Measurements from ENCODE around the gene NTSR1. TPM values are rescaled to one million over a fixed set of nuclear protein-coding genes. Genes with fewer than 3 reads are reported as not detected.

Gene NTSR1
- total and polyA plus RNA-seq, 2 experiments from 2014 or later: not detected

DNA sequence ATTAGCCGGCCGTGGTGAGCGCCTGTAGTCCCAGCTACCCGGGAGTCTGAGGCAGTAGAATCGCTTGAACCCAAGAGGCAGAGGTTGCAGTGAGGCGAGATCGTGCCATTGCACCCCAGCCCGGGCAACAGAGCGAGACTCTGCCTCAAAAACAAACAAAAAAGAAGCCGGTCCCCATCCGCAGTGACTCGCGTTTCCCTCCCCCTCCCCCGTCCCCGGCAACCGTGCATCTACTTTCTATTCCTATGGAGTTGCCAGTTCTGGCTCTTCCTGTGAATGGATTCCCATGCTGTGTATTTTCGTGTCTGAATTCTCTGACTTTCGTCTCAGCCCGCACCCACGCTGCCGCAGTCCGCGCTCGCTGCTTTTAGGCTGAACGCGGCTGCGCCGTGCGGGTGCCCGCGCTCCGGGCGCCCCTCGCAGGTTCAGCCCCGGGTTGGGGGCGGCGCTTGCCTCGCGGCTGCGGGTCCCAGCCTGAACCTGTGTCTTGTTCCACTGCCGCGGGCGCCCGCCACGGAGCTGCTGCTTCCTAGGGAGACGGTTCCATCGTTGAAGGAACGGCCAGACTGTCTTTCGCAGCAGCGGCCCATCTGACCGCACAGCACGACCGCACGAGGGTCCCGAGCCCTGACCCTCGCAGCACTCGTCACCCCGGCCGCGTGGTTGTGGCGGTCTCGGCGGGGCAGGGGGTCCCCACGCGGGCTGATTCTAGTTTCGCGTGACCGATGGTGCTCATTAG, 86.6 kb downstream of the NTSR1 start:
- Histone ChIP-seq H3K9ac (peak overlapping the region; percentile 78), H3K27ac (peak overlapping the region; percentile 67), H3K9me2 (ENCODE audit: insufficient read depth) (no peaks in the 10 kb centered on the region), H3F3A (ENCODE audit: insufficient read depth) (peaks cover 22% of the 10 kb centered on the region), H4K20me1 (ENCODE audit: insufficient read depth) (peaks cover 4% of the 10 kb centered on the region; the same call in 1 of the 2 replicates), H3K79me2 (ENCODE audit: insufficient read depth) (peaks cover 9% of the 10 kb centered on the region), H3K9me3 (ENCODE audit: low read depth) (no peaks in the 10 kb centered on the region), H2AFZ (peak overlapping the region; percentile 90), H3K36me3 (ENCODE audit: low read depth) (0 out of 2 replicates have a peak, but pooled peaks cover 10% of the 10 kb centered on the region), H3K4me2 (ENCODE audit: unreplicated experiment) (peak overlapping the region; percentile 90), H3K27me3 (replicated peaks; ENCODE audit: insufficient read depth) (no peaks in the 10 kb centered on the region), H3K4me3 (peak overlapping the region; percentile 78), H3K4me1 (ENCODE audit: insufficient read depth) (peaks cover 14% of the 10 kb centered on the region; the same call in 1 of the 2 replicates)
- peak; percentile 79 for DNase-seq
- TF ChIP-seq EZH2 (IDR thresholded peaks at IDR 0.05; ENCODE audit: insufficient read depth, poor library complexity, severe bottlenecking): no peak
- TF ChIP-seq EZH2phosphoT487 (IDR thresholded peaks at IDR 0.05; ENCODE audit: insufficient read depth, low read depth): no peak
- in situ Hi-C loops (cut with MboI): loop anchor here (25.0 kb wide), 1 partner anchor 283 kb away; no protein-coding TSS in a partner anchor
- 0 to 1% methylated on average over 61 to 68 of the region's 68 CpGs for WGBS, 2 experiments (ENCODE audit: low coverage in 1 of 2, low lambda C conversion rate in 2 of 2, missing lambda C conversion rate in 2 of 2)

- no peak for DNase-seq
- H3K9ac ChIP-seq: peak overlapping the region; percentile 74
- 21 to 65% methylated on average over 13 to 45 of the region's 53 CpGs for WGBS, 2 experiments (ENCODE audit: low coverage in 1 of 2, low lambda C conversion rate in 2 of 2, missing lambda C conversion rate in 2 of 2)
- in situ Hi-C loops (cut with MboI): loop anchor here (25.0 kb wide), 1 partner anchor 285 kb away; no protein-coding TSS in a partner anchor
- no peak for TF ChIP-seq EZH2phosphoT487 (IDR thresholded peaks at IDR 0.05; ENCODE audit: insufficient read depth, low read depth)
- TF ChIP-seq EZH2 (IDR thresholded peaks at IDR 0.05; ENCODE audit: insufficient read depth, poor library complexity, severe bottlenecking): no peak
- peaks cover 10% of the 10 kb centered on the region; the same call in 1 of the 2 replicates for H3K4me1 ChIP-seq (ENCODE audit: insufficient read depth)
- H3K4me2 ChIP-seq (ENCODE audit: unreplicated experiment): peak overlapping the region; percentile 87
- H3F3A ChIP-seq (ENCODE audit: insufficient read depth): peaks cover 24% of the 10 kb centered on the region
- peak overlapping the region; percentile 52; the same call in 1 of the 2 replicates for H2AFZ ChIP-seq
- no peaks in the 10 kb centered on the region for H3K27me3 ChIP-seq (replicated peaks; ENCODE audit: insufficient read depth)
- H3K4me3 ChIP-seq: peak overlapping the region; percentile 78
- peaks cover 9% of the 10 kb centered on the region for H3K79me2 ChIP-seq (ENCODE audit: insufficient read depth)
- peaks cover 4% of the 10 kb centered on the region; the same call in 1 of the 2 replicates for H4K20me1 ChIP-seq (ENCODE audit: insufficient read depth)
- H3K36me3 ChIP-seq (ENCODE audit: low read depth): 0 out of 2 replicates have a peak, but pooled peaks cover 12% of the 10 kb centered on the region
- no peak overlapping the region for H3K27ac ChIP-seq
- no peaks in the 10 kb centered on the region for H3K9me3 ChIP-seq (ENCODE audit: low read depth)
- no peaks in the 10 kb centered on the region for H3K9me2 ChIP-seq (ENCODE audit: insufficient read depth)
Observed at GRCh38 chr20:62796699-62797491, 88.3 kb downstream of the NTSR1 start.

DNA sequence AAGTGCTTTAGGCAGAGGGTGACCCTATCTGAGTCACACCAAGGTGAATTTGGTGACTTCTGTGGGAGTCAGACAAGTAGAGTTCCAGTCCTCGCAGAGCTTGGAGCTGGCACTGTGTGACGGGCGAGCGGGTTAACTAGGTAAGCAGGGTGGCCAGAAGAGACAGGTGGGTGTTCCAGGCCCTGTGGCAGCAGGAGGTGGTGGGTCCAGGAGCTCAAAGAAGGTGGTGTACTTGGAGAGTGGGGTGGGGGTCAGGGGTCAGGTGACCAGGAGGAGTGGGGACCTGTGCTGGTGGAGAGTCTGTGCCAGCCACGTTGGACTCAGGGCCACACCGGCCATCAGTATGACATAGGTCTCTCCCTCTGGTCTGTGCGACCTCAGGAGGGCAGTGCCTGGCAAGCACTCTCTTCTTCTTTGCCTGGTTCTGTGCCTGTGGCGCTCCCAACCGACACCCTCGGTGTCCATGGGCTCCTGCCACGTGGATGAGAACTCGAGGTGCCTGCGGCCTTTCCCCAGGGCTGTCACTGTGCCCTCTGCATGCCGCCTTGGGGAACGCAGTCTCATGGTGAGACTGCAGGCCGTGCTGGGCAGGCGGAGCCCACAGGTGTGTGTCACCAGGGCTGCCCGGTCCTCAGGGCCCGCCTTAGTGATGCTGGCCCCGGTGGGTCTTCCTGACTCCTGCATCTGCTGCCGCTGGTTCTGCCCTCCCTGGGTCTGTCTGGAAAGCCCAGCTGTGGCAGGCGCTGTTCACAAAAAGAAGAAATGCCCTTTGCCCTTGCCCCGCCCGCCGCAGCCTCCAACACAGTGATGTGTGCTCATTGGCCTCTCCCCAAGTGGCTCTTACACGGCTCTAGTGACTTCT, 89.3 kb downstream of the NTSR1 start:
- H3K4me3 ChIP-seq: no peak overlapping the region; the same call in 1 of the 2 replicates
- in situ Hi-C loops (cut with MboI): loop anchor here (25.0 kb wide), 1 partner anchor 286 kb away; no protein-coding TSS in a partner anchor

More for the DNA sequence above, 89.3 kb downstream of the NTSR1 start:
- no peaks in the 10 kb centered on the region for H3K27me3 ChIP-seq (replicated peaks; ENCODE audit: insufficient read depth)
- peaks cover 4% of the 10 kb centered on the region; the same call in 1 of the 2 replicates for H3K4me1 ChIP-seq (ENCODE audit: insufficient read depth)
- no peaks in the 10 kb centered on the region for H3K9me3 ChIP-seq (ENCODE audit: low read depth)
- no peak overlapping the region for H3K27ac ChIP-seq
- WGBS, 2 experiments (ENCODE audit: low coverage in 1 of 2, low lambda C conversion rate in 2 of 2, missing lambda C conversion rate in 2 of 2): 82 to 84% methylated on average over 23 to 24 of the region's 26 CpGs
- peaks cover 25% of the 10 kb centered on the region for H3F3A ChIP-seq (ENCODE audit: insufficient read depth)
- H2AFZ ChIP-seq: no peak overlapping the region
- no peak for TF ChIP-seq EZH2 (IDR thresholded peaks at IDR 0.05; ENCODE audit: insufficient read depth, poor library complexity, severe bottlenecking)
- TF ChIP-seq EZH2phosphoT487 (IDR thresholded peaks at IDR 0.05; ENCODE audit: insufficient read depth, low read depth): no peak
- H3K9me2 ChIP-seq (ENCODE audit: insufficient read depth): no peaks in the 10 kb centered on the region
- 0 out of 2 replicates have a peak, but pooled peaks cover 12% of the 10 kb centered on the region for H3K36me3 ChIP-seq (ENCODE audit: low read depth)
- H3K4me2 ChIP-seq (ENCODE audit: unreplicated experiment): peak overlapping the region; percentile 87
- peaks cover 9% of the 10 kb centered on the region for H3K79me2 ChIP-seq (ENCODE audit: insufficient read depth)
- peaks cover 4% of the 10 kb centered on the region; the same call in 1 of the 2 replicates for H4K20me1 ChIP-seq (ENCODE audit: insufficient read depth)
- DNase-seq: no peak
- H3K9ac ChIP-seq: peak overlapping the region; percentile 71
